OCI-M1 (cell line): ENCODE results near the gene DOCK10.

ENCODE experiments used
- DNase-seq: peaks from one replicate; lab custom pipeline; 2025; lab: John Stamatoyannopoulos, UW

Gene DOCK10

DNA sequence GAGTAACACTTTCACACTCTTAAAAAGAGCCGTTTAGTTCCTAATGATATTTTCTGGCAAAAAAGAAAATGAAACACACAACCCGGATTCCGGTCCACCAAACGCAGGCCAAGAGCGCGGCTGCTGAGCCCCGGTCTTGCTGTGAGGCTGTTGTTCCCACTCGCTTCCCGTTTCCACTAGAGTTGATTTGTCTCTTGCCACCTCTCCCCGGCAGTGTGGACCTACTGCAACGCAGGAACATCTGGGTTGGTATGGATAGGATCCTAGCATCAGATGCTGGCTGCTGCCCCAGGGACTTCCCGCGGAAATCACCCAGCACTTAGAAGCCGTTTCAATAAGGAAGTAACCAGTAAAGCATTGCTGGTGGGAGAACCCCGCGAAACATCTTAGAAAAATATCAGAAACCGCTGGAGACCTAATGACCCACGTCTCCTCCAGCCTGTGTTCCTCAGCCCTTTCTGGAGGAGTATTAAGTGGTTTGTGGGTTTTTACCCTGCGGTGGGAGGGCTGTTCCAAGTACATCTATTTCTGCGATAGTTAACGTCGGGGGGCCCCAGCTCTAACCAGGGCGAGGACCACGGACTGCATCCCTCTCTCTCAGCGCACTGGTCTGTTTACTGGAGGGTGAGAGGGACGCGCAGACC is 939 bp downstream of the DOCK10 start:
- no peak for DNase-seq

DNA sequence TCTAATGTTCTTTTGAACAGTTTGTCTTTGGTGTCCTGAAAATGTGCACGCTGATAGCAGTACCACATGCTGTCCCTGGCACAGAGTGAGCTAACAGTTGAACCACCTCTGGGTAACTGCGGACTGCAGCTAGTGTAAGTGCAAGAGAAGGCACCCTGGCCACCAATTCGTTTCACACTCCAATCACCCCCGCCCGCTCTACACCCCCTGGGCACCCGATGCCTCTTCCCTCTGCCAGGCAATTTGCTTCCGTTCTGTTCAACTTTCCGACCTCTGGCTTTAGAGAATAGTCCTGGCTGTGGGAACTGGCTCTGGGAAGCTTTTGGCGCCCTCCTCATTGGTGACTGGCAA is 1.4 kb downstream of the DOCK10 start:
- DNase-seq, result no peak

DNA sequence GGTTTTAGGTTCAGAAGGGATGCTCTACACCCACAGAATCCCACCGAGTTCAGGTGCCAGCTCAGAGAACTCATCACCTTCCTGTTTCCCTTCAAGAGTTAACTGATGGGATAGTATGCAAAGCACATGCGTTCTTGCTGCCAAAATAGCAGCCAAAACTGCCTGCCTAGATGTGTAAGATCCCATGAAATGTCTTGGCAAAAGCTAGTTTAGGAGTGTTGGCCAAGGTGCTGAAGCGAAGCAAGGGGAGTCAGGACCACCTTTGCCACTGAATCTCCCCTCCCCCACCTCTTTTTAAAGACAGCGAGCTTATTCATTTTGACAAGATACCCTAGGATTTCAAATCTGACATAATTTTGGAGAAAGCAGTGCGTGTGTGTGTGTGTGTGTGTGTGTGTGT is 2.1 kb downstream of the DOCK10 start:
- DNase-seq, result no peak

DNA sequence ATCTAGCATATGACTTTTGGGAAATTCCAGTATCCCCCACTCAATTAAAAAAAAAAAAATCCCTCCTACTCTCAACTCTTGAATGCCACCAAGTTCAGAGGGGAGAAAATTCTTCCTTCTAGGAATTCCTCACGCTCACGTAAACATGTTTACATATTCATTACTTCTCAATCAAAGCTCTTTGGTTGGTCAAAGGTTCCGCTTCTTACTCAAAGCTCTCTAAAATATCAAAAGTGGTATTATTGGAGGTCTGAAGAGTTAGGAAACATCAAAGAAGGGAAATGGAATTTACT is 4.1 kb downstream of the DOCK10 start:
- no peak for DNase-seq

DNA sequence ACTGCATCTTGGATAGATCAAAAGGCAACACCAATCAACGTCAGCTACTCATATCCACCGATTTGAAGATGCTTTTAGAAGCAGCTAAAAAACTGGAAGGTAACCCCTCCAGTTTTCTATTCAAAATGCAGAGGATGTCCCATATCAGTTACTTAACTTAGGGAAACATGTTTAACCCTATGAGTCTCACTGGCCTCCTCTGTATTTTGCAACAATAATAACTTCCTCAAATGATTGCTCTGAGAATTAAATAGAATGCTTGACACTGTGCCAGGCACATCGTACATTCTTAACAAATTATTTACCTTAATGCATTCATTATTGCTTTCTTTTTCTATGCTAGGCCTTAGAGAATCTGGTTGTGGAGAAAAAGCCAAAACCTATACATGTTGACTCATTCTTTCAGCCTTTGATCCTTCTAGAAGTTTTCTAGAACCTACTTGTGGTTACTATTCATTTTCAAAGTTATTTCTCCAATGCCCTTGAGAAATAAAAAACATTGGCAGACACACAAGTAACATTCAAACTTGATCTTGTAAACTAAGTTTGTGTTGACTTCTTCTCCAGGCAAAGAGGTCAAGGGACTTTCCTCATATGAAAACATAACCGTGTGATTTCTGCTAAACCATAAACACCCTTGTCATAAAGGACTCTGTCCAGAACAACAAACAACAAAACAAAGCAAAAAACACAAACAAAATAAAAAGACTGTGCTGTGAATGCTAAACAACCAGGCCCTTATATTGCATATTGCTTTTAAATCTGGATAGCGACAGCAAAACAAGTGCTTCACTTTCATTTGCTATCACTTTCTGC is 4.6 kb downstream of the DOCK10 start:
- no peak for DNase-seq

DNA sequence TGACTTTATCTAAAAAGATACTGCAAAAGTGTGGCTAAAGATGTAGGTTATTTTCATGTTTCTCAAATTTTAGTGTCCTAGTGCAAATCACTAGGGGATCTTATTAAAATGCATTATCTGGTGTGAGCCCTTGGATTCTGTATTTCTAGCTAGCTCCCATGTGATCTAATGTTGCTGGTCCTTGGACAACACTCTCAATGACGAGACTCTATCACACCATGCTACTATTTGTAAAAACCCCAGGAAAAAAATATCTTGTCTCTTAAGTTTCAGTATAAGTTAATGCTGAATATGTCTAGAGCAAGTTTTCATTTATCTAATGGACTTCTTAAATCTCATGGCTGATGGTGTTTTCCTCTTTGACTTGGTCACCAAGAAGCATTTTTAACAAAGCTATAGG is 5.8 kb downstream of the DOCK10 start:
- DNase-seq, result no peak

DNA sequence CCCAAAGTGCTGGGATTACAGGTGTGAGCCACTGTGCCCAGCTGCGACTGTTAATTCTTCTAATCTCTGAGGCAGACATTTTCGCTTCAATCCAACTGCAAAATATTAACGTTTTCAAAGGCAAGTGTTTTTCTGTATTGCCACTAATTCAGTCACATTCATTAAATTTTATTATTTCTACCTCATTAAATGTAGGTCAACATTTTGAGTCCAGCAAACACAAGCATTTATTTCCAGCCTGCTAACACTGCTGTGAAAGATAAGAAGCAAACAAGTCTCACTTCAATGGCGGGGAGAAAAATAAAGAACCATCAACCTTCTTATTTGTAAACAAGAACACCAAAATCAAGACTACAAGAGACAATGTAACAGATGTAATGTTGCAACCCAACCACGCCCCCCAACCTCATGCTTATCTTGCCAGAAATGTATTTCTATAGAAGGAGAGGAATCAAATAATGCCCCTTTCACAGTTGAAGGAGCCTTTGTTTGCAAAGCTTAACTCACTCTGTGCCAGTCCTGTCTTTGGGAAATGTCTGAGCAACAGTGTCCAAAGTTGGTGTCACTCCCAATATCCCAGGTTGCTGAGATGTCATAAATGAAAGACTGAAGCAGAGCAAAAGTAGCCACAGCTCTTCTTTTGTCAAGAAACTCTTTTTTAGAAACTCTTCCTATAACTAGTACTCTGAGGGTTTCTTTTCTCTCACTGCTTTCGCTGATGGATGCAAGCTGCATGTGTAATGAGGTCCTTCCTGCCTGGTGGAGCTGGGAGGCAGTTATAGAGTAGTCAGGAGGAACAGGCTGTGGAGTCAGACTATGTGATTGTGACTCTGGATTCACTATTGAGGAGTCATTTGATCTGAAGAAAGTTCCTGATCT is 8.6 kb downstream of the DOCK10 start:
- DNase-seq, result no peak

DNA sequence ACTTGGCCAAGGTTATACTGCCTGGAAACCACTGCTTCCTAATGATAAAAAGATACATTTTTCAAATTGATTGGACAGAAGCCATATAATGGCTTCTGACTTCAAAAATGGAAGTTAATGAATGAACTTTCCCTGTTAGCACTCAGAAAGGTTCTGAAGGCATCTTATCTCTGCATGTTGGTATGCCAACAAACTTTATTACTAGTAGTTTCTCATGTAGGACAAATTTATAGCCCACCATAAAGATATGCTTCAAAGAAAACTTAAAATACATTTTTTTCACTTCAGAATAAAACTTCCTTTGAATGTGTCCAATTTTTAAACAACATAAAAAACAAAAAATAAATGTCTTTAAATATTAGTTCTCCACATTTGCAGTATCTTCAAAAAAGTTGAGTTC is 10.0 kb downstream of the DOCK10 start:
- no peak for DNase-seq

DNA sequence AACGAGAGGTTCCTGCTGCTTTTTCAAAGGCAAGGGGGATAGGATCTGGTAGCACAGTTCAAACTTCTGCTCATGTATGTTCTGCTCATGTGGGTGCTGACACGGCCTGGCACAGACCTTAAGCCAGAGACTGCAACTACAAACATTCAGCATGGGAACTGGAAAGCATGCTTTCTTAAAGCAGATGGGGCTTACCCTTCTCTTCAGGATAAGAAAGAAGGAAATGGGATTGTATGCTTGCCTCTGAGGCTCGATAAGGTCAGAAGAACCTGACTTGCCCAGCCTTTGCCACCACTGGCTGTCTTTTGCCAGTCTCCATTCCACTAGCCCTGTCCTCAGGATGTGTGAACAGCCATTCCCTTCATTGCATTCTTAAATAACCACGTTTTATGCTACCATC is 10.7 kb downstream of the DOCK10 start:
- DNase-seq, result no peak

DNA sequence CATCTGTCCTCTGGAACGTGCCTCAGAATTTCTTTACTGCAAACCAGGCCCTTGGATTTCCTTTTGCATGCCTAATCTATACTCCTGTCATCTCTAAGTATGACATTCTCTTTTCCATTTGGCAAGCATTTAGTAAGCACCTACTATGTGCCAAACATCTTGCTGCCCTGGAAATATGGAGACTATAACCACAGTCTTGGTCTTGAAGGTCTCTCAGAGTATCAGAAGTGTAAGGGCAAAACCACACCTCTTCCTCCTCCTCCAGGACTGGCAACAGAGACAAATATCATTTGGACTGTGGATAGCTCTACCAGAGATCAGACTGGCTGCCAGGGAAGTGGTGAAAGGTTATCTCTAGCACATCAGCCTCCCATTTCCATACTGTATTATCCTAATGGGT is 11.4 kb downstream of the DOCK10 start:
- DNase-seq, result no peak

DNA sequence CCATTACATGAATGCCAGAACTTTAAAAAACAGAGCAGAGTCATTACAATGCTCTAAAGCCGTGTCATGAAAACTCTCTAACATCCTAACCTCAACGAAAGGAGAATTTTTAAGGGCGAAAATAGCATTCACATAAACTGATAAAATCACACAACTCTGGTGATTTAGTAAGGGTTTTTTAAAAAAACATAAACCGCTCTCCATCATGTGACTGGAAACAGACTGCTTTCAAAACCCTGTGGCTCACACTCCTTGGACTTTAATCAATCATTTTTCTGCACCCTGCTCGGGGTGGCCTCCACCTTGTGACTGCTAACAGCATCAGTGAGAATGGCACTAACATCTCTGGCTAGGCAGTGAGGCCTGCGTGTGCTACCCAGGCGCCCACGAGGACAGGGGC is 12.1 kb downstream of the DOCK10 start:
- no peak for DNase-seq

DNA sequence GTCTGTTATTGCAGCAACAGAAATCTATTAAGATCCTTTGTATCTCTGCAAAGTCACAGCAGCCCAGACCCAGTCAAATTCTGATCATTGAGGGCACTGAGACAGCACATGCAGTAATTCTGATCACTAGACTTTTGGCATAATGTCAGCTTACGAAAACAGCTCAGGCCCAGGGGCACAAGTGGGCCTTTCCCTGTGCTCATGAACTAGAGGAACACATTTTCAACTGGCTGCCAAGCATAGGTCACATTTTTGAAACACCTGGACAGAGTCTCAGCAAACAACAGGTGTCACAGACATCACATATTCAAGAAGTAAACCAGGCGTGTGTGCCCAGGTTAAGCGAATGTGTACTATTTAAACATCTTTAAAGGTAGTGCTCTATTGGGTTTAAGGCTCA is 13.7 kb downstream of the DOCK10 start:
- no peak for DNase-seq

DNA sequence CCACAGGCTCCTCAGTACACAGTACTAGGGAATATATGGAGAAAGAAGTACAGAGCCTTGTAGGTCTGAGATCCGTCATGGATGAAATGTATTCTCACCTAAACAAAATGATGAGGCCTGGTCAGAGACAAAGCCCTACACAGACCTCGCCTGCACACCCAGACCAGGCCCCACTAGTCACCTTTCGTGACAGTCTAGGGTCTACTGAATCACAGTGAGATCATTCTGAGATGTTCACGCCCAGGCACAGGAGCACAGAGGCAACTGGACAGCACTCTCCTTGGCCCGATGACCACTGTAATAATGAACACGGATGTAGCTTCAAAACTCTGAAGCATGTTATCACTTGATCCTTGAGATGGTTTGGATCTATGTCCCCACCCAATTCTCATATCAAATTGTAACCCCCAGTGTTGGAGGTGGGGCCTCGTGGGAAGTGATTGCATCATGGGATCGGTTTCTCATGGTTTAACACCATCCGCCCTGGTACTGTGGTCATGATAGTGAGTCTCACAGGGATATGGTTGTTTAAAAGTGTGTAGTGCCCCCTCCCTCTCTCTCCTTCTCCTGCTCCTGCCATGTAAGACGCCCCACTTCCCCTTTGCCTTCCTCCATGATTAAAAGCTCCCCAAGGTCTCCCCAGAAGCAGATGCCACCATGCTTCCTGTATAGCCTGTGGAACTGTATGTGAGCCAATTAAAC is 15.1 kb downstream of the DOCK10 start:
- no peak for DNase-seq

DNA sequence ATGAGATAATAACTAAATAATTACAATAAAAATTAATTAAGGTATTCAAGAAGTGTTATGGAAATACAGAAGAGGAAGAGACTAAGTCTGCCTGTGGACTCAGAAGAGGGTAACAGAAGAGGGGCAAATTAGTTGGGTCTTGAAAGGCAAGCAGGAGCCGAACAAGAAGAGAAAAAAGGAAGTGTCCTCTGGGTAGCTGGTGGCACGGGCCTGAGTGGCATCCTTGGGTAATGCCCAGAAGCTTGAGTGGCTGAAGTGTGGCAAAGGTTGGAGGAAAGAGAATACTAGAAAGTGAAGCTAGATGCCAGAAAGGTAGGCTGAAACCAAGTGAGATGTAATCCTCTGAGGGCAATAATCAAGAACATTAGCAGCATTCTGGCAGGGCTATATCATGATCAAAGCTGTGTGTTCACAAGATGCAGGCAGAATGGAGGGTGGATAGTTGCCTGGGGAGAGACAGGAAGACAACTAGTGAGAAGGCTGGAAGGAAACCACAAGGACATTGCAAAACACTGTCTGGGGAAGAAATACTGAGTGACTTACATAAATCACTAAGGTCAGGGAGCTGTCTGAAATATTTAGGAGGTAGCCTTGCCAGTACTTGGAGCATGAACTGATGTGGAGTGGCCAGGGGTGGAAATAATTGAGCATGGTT is 16.2 kb downstream of the DOCK10 start:
- peak; percentile 29 for DNase-seq

DNA sequence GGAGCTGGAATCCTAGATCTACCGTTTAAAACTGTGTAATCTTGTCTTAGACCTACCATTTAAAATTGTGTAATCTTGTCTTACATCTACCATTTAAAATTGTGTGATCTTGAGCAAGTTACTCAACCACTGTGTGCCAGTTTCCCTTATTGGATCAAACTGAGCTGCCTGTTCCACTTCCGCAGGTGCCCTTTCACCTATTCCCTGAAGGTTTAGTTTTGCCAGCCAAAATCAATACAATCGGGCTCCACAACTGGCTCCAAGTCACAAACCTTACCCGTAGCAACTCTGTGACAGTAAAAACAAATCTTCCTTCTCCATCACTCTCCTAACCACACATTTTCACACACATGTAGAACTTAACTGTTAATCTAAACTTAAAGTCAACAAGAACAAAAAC is 20.1 kb downstream of the DOCK10 start:
- no peak for DNase-seq

DNA sequence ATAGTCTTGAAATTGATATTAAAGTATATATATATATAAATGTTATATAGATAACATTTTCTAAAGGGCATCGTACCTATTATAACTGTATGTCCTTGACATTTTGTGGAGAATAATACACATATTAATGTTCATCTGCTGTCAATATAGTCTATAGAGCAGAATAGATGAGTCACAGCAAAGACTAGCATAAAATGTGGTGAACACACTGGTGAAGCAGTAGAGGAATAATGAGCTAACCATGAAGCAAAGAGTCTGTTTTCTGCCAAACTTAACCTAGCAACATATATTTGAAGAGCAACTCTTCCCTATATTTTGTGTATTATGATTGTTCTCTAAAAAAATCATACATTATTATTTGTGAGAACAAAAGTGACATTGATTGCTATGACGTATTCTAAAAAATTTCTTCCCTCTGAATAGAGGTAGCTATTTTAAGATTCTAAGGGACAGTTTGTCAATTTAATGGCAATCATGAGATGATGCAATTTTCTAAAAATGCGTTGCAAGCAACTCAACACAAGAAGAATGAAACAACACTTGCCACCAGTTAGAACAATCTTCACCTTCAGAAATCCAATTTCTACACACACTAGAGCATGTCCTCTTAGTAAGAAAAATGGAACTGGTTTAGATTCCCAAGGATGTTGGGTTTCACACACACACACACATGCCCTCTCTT is 22.0 kb downstream of the DOCK10 start:
- DNase-seq, result no peak

DNA sequence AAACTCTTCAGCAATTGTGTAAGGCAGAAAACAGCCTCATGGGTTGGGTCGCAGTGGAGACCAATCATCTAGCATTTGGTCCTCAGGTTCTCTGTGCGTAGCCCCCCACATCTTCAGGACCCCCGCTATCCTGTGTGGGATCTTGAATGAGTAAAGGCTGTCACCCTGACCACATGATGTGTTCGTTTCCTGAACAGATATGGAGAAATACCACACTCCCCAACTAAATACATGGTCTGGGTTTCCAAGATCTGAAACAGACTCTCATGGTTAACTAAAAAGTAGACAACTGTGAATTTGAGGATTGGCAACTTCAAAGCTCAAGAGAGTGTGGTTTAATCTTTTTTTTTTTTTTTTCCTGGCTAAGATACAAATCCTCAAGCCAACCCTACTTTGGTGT is 23.2 kb downstream of the DOCK10 start:
- DNase-seq, result no peak

DNA sequence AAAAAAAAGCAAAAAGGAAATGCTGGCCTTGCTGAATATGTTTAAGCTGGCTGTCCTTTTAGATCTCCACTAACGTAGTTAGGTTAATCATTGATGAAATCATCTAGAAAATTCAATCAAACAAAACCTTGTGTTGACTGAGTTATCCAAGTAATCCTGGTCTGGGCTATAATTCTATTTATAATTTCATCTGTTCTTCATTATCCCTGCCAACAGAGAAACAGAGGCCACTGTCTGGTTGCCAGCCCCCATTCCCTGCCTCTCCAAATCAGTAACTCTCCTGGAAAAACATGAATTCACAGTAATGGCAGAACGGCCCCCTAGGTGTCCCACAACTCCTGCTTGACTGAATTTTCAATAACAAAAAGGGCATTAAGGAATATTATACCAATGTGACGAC is 24.6 kb downstream of the DOCK10 start:
- no peak for DNase-seq

DNA sequence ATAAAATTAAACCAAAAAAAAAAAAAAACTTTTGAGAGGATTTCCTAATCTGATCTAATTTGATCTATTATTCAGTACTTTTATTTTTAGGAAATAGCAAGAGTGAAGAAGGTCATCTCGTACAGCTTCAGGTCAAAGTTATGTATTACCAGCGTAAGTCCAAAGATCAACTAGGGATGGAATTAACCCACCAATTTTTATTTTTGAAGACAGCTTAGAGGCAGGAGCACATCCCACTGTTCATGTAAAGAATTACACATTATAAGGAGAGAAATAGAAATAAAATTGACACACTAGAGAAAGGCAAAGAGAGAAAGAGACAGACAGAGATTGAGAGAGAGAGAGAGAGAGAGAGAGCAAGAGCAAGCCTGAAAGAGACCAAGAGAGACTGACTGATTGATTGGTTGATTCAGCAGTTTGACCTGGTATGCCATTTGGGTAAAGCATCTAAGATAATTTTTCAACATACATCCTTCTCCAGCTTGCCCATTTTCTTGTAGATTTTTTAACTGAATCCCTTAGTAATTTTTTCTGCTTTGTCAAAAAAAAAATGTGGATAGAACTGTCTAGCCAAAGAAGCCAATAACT is 25.1 kb downstream of the DOCK10 start:
- DNase-seq, result no peak

DNA sequence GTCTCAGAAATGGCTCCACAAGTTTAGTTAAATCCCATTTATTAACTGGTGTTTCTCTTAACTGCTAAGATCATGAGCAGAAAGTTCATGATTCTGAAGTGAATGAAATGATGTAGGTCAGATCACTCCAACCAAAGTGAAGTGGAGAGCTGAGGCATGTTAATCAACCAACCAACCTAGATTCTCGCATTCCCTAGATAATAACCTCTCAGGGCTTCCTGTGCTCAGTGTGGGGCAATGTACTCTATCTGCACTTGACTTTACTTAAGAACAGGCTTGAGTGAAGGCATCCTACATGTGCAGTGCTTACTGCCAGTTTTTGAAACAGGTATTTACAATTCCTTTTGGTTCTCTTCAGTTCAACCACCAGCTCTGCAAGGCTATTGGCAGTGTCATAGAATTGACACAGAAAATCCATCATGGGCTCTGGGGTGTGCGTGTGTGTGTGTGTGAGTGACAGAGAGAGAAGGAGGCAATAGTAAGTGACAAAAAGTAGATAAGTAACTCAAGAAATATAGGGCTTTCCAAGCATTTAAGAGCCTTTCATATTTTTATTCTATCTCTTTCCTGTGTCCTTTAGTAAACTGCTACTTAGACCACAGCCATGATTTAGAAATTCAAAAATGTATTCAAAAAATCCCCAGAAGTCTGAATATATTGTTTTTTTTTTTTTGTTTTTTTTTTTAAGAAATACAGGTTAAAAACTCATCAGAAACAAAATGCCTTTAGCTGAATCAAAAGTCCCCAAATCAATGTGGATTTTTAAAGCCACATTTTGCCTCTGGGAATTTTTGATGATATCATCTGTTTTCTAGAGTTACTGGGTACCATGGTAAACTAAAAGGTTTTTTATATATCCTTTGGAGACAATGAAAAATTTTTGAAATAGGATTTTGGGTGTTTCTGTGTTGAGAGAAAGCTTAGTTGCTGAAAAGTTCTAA is 28.6 kb downstream of the DOCK10 start:
- no peak for DNase-seq
